ENCODE data around the gene ZCCHC7. TPM values are rescaled to one million over a fixed set of nuclear protein-coding genes. Genes with fewer than 3 reads are reported as not detected.

Gene ZCCHC7
- total and polyA plus RNA-seq, 2 experiments from 2014 or later: 15.3 to 19.4 TPM

- WGBS, 2 experiments (ENCODE audit: low coverage in 1 of 2, low lambda C conversion rate in 2 of 2, missing lambda C conversion rate in 2 of 2): 91 to 95% methylated on average over 4 of the region's 4 CpGs
- H3K36me3 ChIP-seq (ENCODE audit: low read depth): no peaks in the 10 kb centered on the region
- no peak overlapping the region for H2AFZ ChIP-seq
- no peak overlapping the region for H3K4me3 ChIP-seq
- peaks cover 48% of the 10 kb centered on the region for H3K79me2 ChIP-seq (ENCODE audit: insufficient read depth)
- no peak for TF ChIP-seq EZH2phosphoT487 (IDR thresholded peaks at IDR 0.05; ENCODE audit: insufficient read depth, low read depth)
- no peak for TF ChIP-seq EZH2 (IDR thresholded peaks at IDR 0.05; ENCODE audit: insufficient read depth, poor library complexity, severe bottlenecking)
- no peak for DNase-seq
- peak overlapping the region; percentile 29 for H3K4me2 ChIP-seq (ENCODE audit: unreplicated experiment)
- in situ Hi-C loops (cut with MboI): no loop called here
- H3K9me3 ChIP-seq (ENCODE audit: low read depth): no peaks in the 10 kb centered on the region
- 0 out of 2 replicates have a peak, but pooled peaks cover 14% of the 10 kb centered on the region for H3F3A ChIP-seq (ENCODE audit: insufficient read depth)
- no peaks in the 10 kb centered on the region for H3K27me3 ChIP-seq (replicated peaks; ENCODE audit: insufficient read depth)
- peaks cover 15% of the 10 kb centered on the region for H3K4me1 ChIP-seq (ENCODE audit: insufficient read depth)
- H3K9me2 ChIP-seq (ENCODE audit: insufficient read depth): no peaks in the 10 kb centered on the region
- no peak overlapping the region for H3K27ac ChIP-seq
- no peaks in the 10 kb centered on the region for H4K20me1 ChIP-seq (ENCODE audit: insufficient read depth)
- H3K9ac ChIP-seq: no peak overlapping the region
These were observed 95.0 kb downstream of the ZCCHC7 start for GRCh38 chr9:37215381-37215780.

- Histone ChIP-seq H3K36me3 (ENCODE audit: low read depth) (no peaks in the 10 kb centered on the region), H3K4me2 (ENCODE audit: unreplicated experiment) (peak overlapping the region; percentile 29), H3K27me3 (replicated peaks; ENCODE audit: insufficient read depth) (no peaks in the 10 kb centered on the region), H3F3A (ENCODE audit: insufficient read depth) (0 out of 2 replicates have a peak, but pooled peaks cover 18% of the 10 kb centered on the region), H3K9me3 (ENCODE audit: low read depth) (no peaks in the 10 kb centered on the region), H3K9ac (no peak overlapping the region), H4K20me1 (ENCODE audit: insufficient read depth) (no peaks in the 10 kb centered on the region), H3K79me2 (ENCODE audit: insufficient read depth) (peaks cover 48% of the 10 kb centered on the region), H3K4me1 (ENCODE audit: insufficient read depth) (peaks cover 20% of the 10 kb centered on the region), H3K9me2 (ENCODE audit: insufficient read depth) (no peaks in the 10 kb centered on the region), H2AFZ (no peak overlapping the region), H3K4me3 (no peak overlapping the region), H3K27ac (no peak overlapping the region)
- DNase-seq: peak; percentile 64
- WGBS, 2 experiments (ENCODE audit: low coverage in 1 of 2, low lambda C conversion rate in 2 of 2, missing lambda C conversion rate in 2 of 2): 25 to 35% methylated on average over 1 of the region's 1 CpG
- in situ Hi-C loops (cut with MboI): no loop called here
- no peak for TF ChIP-seq EZH2 (IDR thresholded peaks at IDR 0.05; ENCODE audit: insufficient read depth, poor library complexity, severe bottlenecking)
- TF ChIP-seq EZH2phosphoT487 (IDR thresholded peaks at IDR 0.05; ENCODE audit: insufficient read depth, low read depth): no peak
These were observed 95.5 kb downstream of the ZCCHC7 start for GRCh38 chr9:37215830-37216229.

DNA sequence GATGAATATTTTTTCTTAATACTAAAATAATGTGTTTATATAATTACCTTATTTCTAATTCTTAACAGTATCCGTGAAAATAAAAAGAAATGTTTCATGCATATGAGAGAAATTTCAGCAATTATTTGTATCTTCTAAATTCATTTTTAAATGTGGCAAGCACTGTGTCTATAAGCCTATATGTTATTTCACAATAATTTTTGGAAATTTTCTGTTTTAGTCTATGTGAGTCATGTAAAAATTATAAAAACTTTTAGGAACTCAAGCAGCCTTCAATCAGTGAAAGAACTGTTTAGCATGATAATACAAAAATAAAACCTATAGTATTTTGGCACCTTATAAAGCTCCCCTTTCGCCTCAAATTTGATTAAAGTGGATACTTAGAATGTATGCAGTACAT, 96.8 kb downstream of the ZCCHC7 start:
- TF ChIP-seq EZH2phosphoT487 (IDR thresholded peaks at IDR 0.05; ENCODE audit: insufficient read depth, low read depth): no peak
- TF ChIP-seq EZH2 (IDR thresholded peaks at IDR 0.05; ENCODE audit: insufficient read depth, poor library complexity, severe bottlenecking): no peak
- in situ Hi-C loops (cut with MboI): no loop called here

GRCh38 chr9:37218800-37219425, 98.5 kb downstream of the ZCCHC7 start:
- H2AFZ ChIP-seq: no peak overlapping the region
- no peak for DNase-seq
- 93 to 96% methylated on average over 5 of the region's 5 CpGs for WGBS, 2 experiments (ENCODE audit: low coverage in 1 of 2, low lambda C conversion rate in 2 of 2, missing lambda C conversion rate in 2 of 2)
- no peaks in the 10 kb centered on the region for H4K20me1 ChIP-seq (ENCODE audit: insufficient read depth)
- peaks cover 27% of the 10 kb centered on the region for H3K4me1 ChIP-seq (ENCODE audit: insufficient read depth)
- H3K36me3 ChIP-seq (ENCODE audit: low read depth): no peaks in the 10 kb centered on the region
- H3K27me3 ChIP-seq (replicated peaks; ENCODE audit: insufficient read depth): no peaks in the 10 kb centered on the region
- H3K9me3 ChIP-seq (ENCODE audit: low read depth): no peaks in the 10 kb centered on the region
- no peaks in the 10 kb centered on the region for H3K9me2 ChIP-seq (ENCODE audit: insufficient read depth)
- H3K27ac ChIP-seq: no peak overlapping the region
- TF ChIP-seq EZH2phosphoT487 (IDR thresholded peaks at IDR 0.05; ENCODE audit: insufficient read depth, low read depth) (no peak), EZH2 (IDR thresholded peaks at IDR 0.05; ENCODE audit: insufficient read depth, poor library complexity, severe bottlenecking) (no peak)
- no peak overlapping the region for H3K9ac ChIP-seq
- peaks cover 66% of the 10 kb centered on the region for H3K79me2 ChIP-seq (ENCODE audit: insufficient read depth)
- no peak overlapping the region for H3K4me2 ChIP-seq (ENCODE audit: unreplicated experiment)
- H3K4me3 ChIP-seq: no peak overlapping the region
- in situ Hi-C loops (cut with MboI): no loop called here
- H3F3A ChIP-seq (ENCODE audit: insufficient read depth): peaks cover 21% of the 10 kb centered on the region; the same call in 1 of the 2 replicates

More for the DNA sequence above, 96.8 kb downstream of the ZCCHC7 start:
- H3K79me2 ChIP-seq (ENCODE audit: insufficient read depth): peaks cover 56% of the 10 kb centered on the region
- no peaks in the 10 kb centered on the region for H3K9me3 ChIP-seq (ENCODE audit: low read depth)
- H3K27ac ChIP-seq: no peak overlapping the region
- H3K4me3 ChIP-seq: no peak overlapping the region
- no peaks in the 10 kb centered on the region for H4K20me1 ChIP-seq (ENCODE audit: insufficient read depth)
- H3K27me3 ChIP-seq (replicated peaks; ENCODE audit: insufficient read depth): no peaks in the 10 kb centered on the region
- peaks cover 21% of the 10 kb centered on the region; the same call in 1 of the 2 replicates for H3F3A ChIP-seq (ENCODE audit: insufficient read depth)
- WGBS, 2 experiments (ENCODE audit: low coverage in 1 of 2, low lambda C conversion rate in 2 of 2, missing lambda C conversion rate in 2 of 2): 96 to 100% methylated on average over 2 of the region's 2 CpGs
- H3K36me3 ChIP-seq (ENCODE audit: low read depth): no peaks in the 10 kb centered on the region
- H3K4me2 ChIP-seq (ENCODE audit: unreplicated experiment): no peak overlapping the region
- no peak overlapping the region for H2AFZ ChIP-seq
- H3K4me1 ChIP-seq (ENCODE audit: insufficient read depth): peaks cover 31% of the 10 kb centered on the region
- H3K9ac ChIP-seq: no peak overlapping the region
- DNase-seq: no peak
- no peaks in the 10 kb centered on the region for H3K9me2 ChIP-seq (ENCODE audit: insufficient read depth)

Measured in GM23248 (cell line).